Fibroblast of the aortic adventitia (primary cell): Measurements from ENCODE around the gene SMURF2. TPM values are rescaled to one million over a fixed set of nuclear protein-coding genes. Genes with fewer than 3 reads are reported as not detected.

Experiments used
- DNase-seq: peaks from one replicate; pipeline ENCODE4 v3.0.0-alpha.2; 2010; ENCODE audit warnings: low read depth
- H3K4me3 ChIP-seq: 2 replicates; pipeline ENCODE4 v1.5.1; 2011; ENCODE audit warnings: low read depth, mild to moderate bottlenecking, control low read depth, low read length, moderate library complexity
- total RNA-seq: library from RNA; depleted of rRNA; stranded (reverse); fragments of >200 nt; gene quantifications from 2 replicates; pipeline ENCODE4 v1.2.3, GENCODE V29; 2012; ENCODE audit warnings: low replicate concordance
- TF ChIP-seq, protein P1 (sequence below): IDR thresholded peaks from 2 replicates; pipeline ENCODE4 v1.5.1; 2011; ENCODE audit warnings: mild to moderate bottlenecking, low read length, control low read depth, inconsistent platforms; ENCODE audit not compliant: insufficient read depth

SMURF2 gene
- total RNA-seq, 1 donor = 90.9 TPM

DNA sequence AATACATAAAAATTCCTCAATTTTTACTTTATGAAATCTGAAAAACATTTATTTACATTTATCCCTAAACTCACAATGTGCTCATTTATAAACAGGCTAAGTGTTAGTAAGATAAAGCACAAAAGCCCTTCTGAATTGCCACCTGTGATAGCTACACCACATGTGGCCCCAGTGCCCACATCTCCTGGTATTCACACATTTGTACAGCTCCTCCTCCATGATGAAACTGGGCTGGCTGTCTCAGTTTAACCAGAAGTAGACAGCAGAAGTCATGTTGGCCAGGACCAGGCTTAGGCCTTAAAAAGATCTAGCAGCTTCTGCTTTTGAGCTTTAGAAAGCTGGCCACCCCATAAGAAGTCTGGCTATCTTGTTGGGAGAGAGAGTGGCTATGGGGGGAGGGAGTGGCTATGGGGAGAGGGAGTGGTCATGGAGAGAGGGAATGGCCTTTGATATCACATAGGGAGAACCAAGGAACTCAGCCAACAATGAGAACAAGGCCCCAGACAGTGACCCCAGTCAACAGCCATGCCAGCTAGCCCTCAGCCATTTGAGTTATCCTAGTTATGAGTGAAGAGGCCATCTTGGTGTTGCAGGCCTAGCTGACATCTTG, 108.0 kb downstream of the SMURF2 start:
- H3K4me3 ChIP-seq = no peak overlapping the region
- no peak for DNase-seq
- TF ChIP-seq, protein P1, sequence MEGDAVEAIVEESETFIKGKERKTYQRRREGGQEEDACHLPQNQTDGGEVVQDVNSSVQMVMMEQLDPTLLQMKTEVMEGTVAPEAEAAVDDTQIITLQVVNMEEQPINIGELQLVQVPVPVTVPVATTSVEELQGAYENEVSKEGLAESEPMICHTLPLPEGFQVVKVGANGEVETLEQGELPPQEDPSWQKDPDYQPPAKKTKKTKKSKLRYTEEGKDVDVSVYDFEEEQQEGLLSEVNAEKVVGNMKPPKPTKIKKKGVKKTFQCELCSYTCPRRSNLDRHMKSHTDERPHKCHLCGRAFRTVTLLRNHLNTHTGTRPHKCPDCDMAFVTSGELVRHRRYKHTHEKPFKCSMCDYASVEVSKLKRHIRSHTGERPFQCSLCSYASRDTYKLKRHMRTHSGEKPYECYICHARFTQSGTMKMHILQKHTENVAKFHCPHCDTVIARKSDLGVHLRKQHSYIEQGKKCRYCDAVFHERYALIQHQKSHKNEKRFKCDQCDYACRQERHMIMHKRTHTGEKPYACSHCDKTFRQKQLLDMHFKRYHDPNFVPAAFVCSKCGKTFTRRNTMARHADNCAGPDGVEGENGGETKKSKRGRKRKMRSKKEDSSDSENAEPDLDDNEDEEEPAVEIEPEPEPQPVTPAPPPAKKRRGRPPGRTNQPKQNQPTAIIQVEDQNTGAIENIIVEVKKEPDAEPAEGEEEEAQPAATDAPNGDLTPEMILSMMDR = no peak

DNA sequence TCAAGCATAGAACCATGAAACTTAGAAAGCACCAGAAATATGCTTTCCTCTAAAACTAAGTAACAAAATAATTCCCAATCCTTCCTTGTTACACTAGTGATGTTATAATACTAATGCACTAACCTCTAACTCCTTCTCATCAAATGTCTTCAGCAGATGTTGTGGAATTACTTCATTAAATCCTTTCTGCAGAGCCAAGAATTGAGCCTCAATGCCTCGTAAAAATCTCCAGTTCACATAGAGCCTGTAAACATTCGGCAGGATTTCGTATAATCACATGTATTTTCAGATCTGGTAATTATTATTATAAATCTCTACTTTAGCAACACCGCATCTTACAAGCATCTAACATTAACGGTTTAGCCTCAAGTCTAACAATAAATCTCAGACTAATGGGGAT, 110.6 kb downstream of the SMURF2 start:
- no peak overlapping the region for H3K4me3 ChIP-seq
- TF ChIP-seq, protein P1 = no peak
- DNase-seq = no peak

DNA sequence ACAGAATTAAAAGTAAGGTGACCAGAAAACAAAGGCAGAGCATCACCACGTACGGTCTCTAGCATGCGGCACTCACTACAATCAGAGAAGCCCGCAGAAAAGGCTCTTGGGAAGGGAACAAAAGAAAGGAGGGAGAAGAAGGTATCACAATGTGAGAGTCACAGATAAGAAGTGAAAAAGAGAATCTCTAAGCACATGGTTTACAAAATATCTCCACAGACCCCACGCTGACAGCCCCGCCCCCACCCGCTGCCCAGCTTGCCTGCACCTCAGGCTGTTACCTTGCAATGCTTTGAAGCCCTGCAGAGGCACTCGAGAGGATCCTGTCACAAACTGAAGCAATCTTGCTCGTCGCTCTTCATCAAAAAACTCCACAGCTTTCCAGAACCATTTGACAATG, 114.8 kb downstream of the SMURF2 start:
- TF ChIP-seq, protein P1 = no peak
- DNase-seq = no peak
- no peak overlapping the region for H3K4me3 ChIP-seq

DNA sequence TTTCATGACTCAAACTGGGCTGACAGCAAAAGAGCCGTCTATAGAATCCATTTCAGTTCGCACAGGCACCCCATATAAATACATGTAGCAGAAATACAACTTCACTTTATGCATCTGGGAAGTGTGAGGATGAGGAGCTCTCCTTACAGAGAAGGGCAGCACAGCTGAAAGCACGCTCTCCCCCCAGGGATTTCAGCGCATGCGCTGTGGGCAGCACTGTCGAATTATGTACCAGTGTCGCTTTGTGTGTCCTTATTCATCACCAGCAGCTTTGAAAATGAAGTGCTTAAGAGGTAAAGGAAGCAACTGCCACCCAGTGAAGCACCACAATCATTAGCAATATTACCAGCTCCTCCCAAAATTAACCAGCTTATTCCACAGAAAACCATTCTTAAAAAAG, 115.4 kb downstream of the SMURF2 start:
- TF ChIP-seq, protein P1 = no peak
- no peak overlapping the region for H3K4me3 ChIP-seq
- no peak for DNase-seq

DNA sequence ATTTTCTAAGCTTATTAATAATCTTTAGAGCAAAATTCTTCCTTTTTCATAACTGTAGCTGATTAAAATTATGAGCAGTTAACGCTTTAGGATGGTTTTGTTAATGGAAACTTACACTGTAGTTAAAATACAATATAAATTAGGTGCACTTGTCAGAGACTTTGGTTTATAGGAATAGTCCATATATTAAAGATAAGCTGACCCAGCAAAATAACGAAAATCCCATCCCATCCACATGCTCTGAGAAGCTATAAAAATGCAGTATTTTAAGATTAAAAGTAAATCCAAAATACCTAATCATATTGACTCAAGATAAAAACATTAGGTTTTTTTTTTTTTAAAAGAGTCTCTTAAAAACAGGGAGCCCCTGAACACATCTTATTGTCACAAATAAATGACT, 117.4 kb downstream of the SMURF2 start:
- DNase-seq = no peak
- TF ChIP-seq, protein P1 = no peak
- H3K4me3 ChIP-seq = no peak overlapping the region

DNA sequence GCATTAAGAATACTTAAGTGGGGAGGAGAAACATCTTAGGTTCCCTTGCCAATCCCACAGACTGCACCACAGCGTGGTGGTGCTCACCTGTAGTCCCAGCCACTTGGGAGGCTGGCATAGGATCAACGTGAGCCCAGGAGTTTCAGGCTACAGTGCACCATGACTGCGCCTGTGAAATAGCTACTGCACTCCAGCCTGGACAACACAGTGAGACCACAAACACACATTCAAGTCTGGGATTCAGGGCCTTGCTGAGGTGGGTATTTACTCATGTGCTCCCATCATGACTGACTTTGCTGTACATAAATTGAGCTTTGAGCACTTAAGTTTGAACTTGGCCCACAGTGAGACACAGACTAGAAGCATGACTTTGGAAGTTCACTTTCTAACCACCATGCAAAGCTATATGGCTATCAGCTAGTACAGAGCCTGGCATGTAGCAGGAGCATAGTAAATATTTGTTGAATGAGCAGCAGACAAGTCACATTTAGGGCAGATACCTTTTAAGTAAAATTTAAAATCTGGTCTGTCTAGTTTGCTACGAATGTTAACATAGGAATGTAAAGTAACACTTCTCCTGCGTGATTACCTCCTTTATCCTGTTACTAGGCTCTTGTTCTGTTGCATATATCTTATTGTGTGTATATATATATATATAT, 121.9 kb downstream of the SMURF2 start:
- no peak overlapping the region for H3K4me3 ChIP-seq
- TF ChIP-seq, protein P1 = no peak
- DNase-seq = no peak
